Pancreas (tissue), 10 donors: ENCODE results near the gene PTPRG. TPM values are rescaled to one million over a fixed set of nuclear protein-coding genes. Genes with fewer than 3 reads are reported as not detected.

Experiments used
- ATAC-seq, 4 donors: fragments of 200-7000 bp; cut with Tn5 transposase; one replicate each; pipeline versions ENCODE4 v1.8.0 to v1.9.1; 2020; ENCODE audit warnings: mild to moderate bottlenecking in 4 of 4, moderate library complexity in 4 of 4
- DNase-seq, 6 donors: peaks; one replicate each; pipeline ENCODE4 v3.0.0-alpha.2; 2020
- FAIRE-seq: peaks from 2 replicates; lab custom pipeline; 2012; peaks lifted over from hg19 to GRCh38; lab: Jason Lieb, UNC
- H3K27ac ChIP-seq, 4 donors: fragments of 200-600 bp; sonication (generic); 1 replicate in 3 of 4; 2 replicates in 1 of 4; pipeline versions ENCODE4 v1.5.0 to v1.8.0; 2020
- H3K27me3 ChIP-seq, 4 donors: fragments of 200-600 bp; one replicate each; pipeline ENCODE4 v1.8.0; 2021
- H3K36me3 ChIP-seq, 3 donors: fragments of 200-600 bp; sonication (generic) in 1 of 3; one replicate each; pipeline versions ENCODE4 v1.5.0 to v1.8.0; 2020 to 2021
- H3K4me1 ChIP-seq, 3 donors: fragments of 200-600 bp; one replicate each; pipeline ENCODE4 v1.8.0; 2021
- H3K4me3 ChIP-seq, 4 donors: fragments of 200-600 bp; sonication (generic) in 2 of 4; one replicate each; pipeline versions ENCODE4 v1.5.0 to v1.8.0; 2020 to 2021
- H3K9me3 ChIP-seq, 4 donors: fragments of 200-600 bp; one replicate each; pipeline ENCODE4 v1.8.0; 2021
- CTCF ChIP-seq, 4 donors: fragments of 200-600 bp; sonication (generic) in 3 of 4; IDR thresholded peaks; one replicate each; pipeline versions ENCODE4 v1.5.0 to v1.8.0; 2021; ENCODE audit warnings: antibody characterized with exemption in 4 of 4
- WGBS, 2 donors: extraction: QIAGEN DNeasy Blood & Tissue Kit; methylation state at CpG; one replicate each; pipeline ENCODE4 v1.1.7; 2013; 5-methylcytosine and 5-hydroxymethylcytosine counted together
- intact Hi-C, 3 donors: fragments of 100-400 bp; cut with DNase I; formaldehyde crosslinking; loops; one replicate each; pipeline versions ENCODE4 v1.11.1 to v1.14.2; 2022
- polyA plus RNA-seq, 2 donors: library from polyadenylated mRNA; stranded (reverse); fragments of 200-250 nt; gene quantifications; one replicate each; pipeline ENCODE4 v1.2.3, GENCODE V29; 2013
- total RNA-seq, 6 donors: library from RNA; stranded (reverse); fragmentation: NEBNext Ultra II Directional in 4 of 6; extraction: Animal tissue kit (Norgen Biotek cat#: 25700) in 4 of 6; gene quantifications; one replicate each; pipeline versions ENCODE4 v1.2.1 to v1.2.4, GENCODE V29; 2021 to 2023
- donor health status: healthy with polysubstance abuse.
- donor health status: DM: no; HTN: no; CAD: no; lungs with moderate emphysema.
- donor health status: DM: no; HTN: no; CAD: no.
- donor health status: control.
- donor health status: control.
- donor health status: Bipolar disorder and iron deficiency.
- donor health status: DM: yes; HTN: yes; CAD: no.
- donor health status: DM: no; HTN: no; CAD: no.
- donor health status: DM: no; HTN: no; CAD: no.
- donor health status: DM: yes; HTN: yes; CAD: no.

PTPRG gene
- total and polyA plus RNA-seq, 8 donors = 2.8 to 20.5 (median 9.5) TPM

GRCh38 chr3:62312201-62312600 lies 750.8 kb downstream of the PTPRG start:
- H3K27ac ChIP-seq = no peak overlapping the region
- ATAC-seq (no peak), DNase-seq (no peak), FAIRE-seq (no peak)
- no peaks in the 10 kb centered on the region for H3K9me3 ChIP-seq
- no peak for TF ChIP-seq CTCF (IDR thresholded peaks at IDR 0.05)
- 33 to 35% methylated on average over 1 of the region's 1 CpG for WGBS, 2 donors
- H3K27me3 ChIP-seq = no peaks in the 10 kb centered on the region
- no peaks in the 10 kb centered on the region for H3K4me1 ChIP-seq
- no peaks in the 10 kb centered on the region for H3K36me3 ChIP-seq
- intact Hi-C loops = no loop called here
- no peak overlapping the region for H3K4me3 ChIP-seq

GRCh38 chr3:62316525-62316924 lies 755.2 kb downstream of the PTPRG start:
- no peak for TF ChIP-seq CTCF (IDR thresholded peaks at IDR 0.05)
- WGBS, 2 donors = 87 to 95% methylated on average over 1 of the region's 1 CpG

GRCh38 chr3:62318365-62318751 lies 757.0 kb downstream of the PTPRG start:
- no peaks in the 10 kb centered on the region for H3K9me3 ChIP-seq
- DNase-seq = no peak
- intact Hi-C loops = no loop called here
- WGBS, 2 donors = 30 to 34% methylated on average over 12 of the region's 12 CpGs
- TF ChIP-seq CTCF (IDR thresholded peaks at IDR 0.05) = no peak
- peaks cover 0 to 6% (median 4%) of the 10 kb centered on the region in 3 donors for H3K4me1 ChIP-seq
- FAIRE-seq = no peak
- ATAC-seq = peak in 2 of 4 donors; percentile 3 to 10
- peak overlapping the region in 1 of 4 donors; percentile 66 for H3K27ac ChIP-seq
- no peaks in the 10 kb centered on the region for H3K27me3 ChIP-seq
- peak overlapping the region; percentile 34 to 63 (median 42) for H3K4me3 ChIP-seq
- no peaks in the 10 kb centered on the region for H3K36me3 ChIP-seq

More at GRCh38 chr3:62316525-62316924, 755.2 kb downstream of the PTPRG start:
- intact Hi-C loops = no loop called here
- Histone ChIP-seq H3K4me1 (peaks cover 0 to 6% (median 4%) of the 10 kb centered on the region in 3 donors), H3K27ac (no peak overlapping the region), H3K27me3 (no peaks in the 10 kb centered on the region), H3K36me3 (no peaks in the 10 kb centered on the region), H3K4me3 (no peak overlapping the region), H3K9me3 (no peaks in the 10 kb centered on the region)
- FAIRE-seq = no peak
- no peak for DNase-seq
- ATAC-seq = no peak

GRCh38 chr3:62318752-62319569 lies 757.6 kb downstream of the PTPRG start:
- peak overlapping the region; percentile 4 to 84 (median 42) for H3K27ac ChIP-seq
- ATAC-seq (peak; percentile 97 to 100 (median 100)), FAIRE-seq (no peak), DNase-seq (peak; percentile 70 to 94 (median 88))
- TF ChIP-seq CTCF (IDR thresholded peaks at IDR 0.05) = no peak
- H3K9me3 ChIP-seq = no peaks in the 10 kb centered on the region
- no peaks in the 10 kb centered on the region for H3K36me3 ChIP-seq
- intact Hi-C loops = no loop called here
- H3K27me3 ChIP-seq = no peaks in the 10 kb centered on the region
- H3K4me3 ChIP-seq = peak overlapping the region; percentile 34 to 63 (median 42)
- WGBS, 2 donors = 3 to 4% methylated on average over 60 of the region's 60 CpGs
- peaks cover 0 to 6% (median 4%) of the 10 kb centered on the region in 3 donors for H3K4me1 ChIP-seq
